Esophagus squamous epithelium (tissue), 4 donors: Measurements from ENCODE around the gene GALR1.

Experiments used
- CTCF ChIP-seq, 6 experiments: fragments of 450-650 bp in 4 of 6; fragments of 200-600 bp in 2 of 6; sonication (generic) in 2 of 6; IDR thresholded peaks; one replicate each; pipeline ENCODE4 v1.5.1; 2016 to 2019; ENCODE audit warnings: antibody characterized with exemption in 6 of 6, mild to moderate bottlenecking in 4 of 6, moderate library complexity in 4 of 6
- POLR2A ChIP-seq, 4 donors: fragments of 450-650 bp; IDR thresholded peaks; one replicate each; pipeline ENCODE4 v1.6.1; 2017; ENCODE audit warnings: antibody characterized with exemption in 4 of 4, mild to moderate bottlenecking in 4 of 4, moderate library complexity in 3 of 4

GRCh38 chr18:77203071-77203470 is 46.6 kb upstream of the GALR1 start:
- TF ChIP-seq POLR2A (IDR thresholded peaks at IDR 0.05) = no peak
- TF ChIP-seq CTCF (IDR thresholded peaks at IDR 0.05) = no peak
